Measurements from ENCODE around the gene CAMK1G.

Gene CAMK1G

GRCh38 chr1:209620487-209620884 is 37.0 kb downstream of the CAMK1G start:
- no peak for DNase-seq

- no peak for DNase-seq
Measured at GRCh38 chr1:209621286-209621685, 37.8 kb downstream of the CAMK1G start.

- DNase-seq = no peak
Measured at GRCh38 chr1:209621741-209622655, 38.5 kb downstream of the CAMK1G start.

GRCh38 chr1:209622841-209623829 is 39.6 kb downstream of the CAMK1G start:
- no peak for DNase-seq

- no peak for DNase-seq
Measured at GRCh38 chr1:209624558-209625549, 41.3 kb downstream of the CAMK1G start.

GRCh38 chr1:209625791-209626285 is 42.3 kb downstream of the CAMK1G start:
- DNase-seq = no peak

GRCh38 chr1:209626346-209627026 is 43.0 kb downstream of the CAMK1G start:
- DNase-seq = no peak

- DNase-seq = no peak
Measured at GRCh38 chr1:209627027-209627731, 43.7 kb downstream of the CAMK1G start.

GRCh38 chr1:209627732-209628196 is 44.2 kb downstream of the CAMK1G start:
- DNase-seq = peak; percentile 88 to 90

- DNase-seq = no peak
Measured at GRCh38 chr1:209628618-209629299, 45.2 kb downstream of the CAMK1G start.

GRCh38 chr1:209629621-209630382 is 46.3 kb downstream of the CAMK1G start:
- DNase-seq = no peak

- no peak for DNase-seq
Measured at GRCh38 chr1:209630383-209631225, 47.1 kb downstream of the CAMK1G start.

GRCh38 chr1:209633335-209633997 is 50.0 kb downstream of the CAMK1G start:
- DNase-seq = no peak

GRCh38 chr1:209634005-209634737 is 50.7 kb downstream of the CAMK1G start:
- DNase-seq = no peak

GRCh38 chr1:209635850-209636249 is 52.3 kb downstream of the CAMK1G start:
- no peak for DNase-seq

GRCh38 chr1:209641832-209642172 is 58.3 kb downstream of the CAMK1G start:
- DNase-seq = no peak

- DNase-seq = no peak
Measured at GRCh38 chr1:209642816-209643215, 59.3 kb downstream of the CAMK1G start.
